ENCODE data around the gene P3H3. TPM values are rescaled to one million over a fixed set of nuclear protein-coding genes. Genes with fewer than 3 reads are reported as not detected.

The P3H3 gene
- total and polyA plus RNA-seq, 2 donors (not counting 3 experiments of a cell fraction or from before 2014, with no cell fraction given) = 75.9 to 76.5 TPM

GRCh38 chr12:6818222-6818621 is 10.0 kb upstream of the P3H3 start:
- H3K36me3 ChIP-seq (ENCODE audit: control insufficient read depth in 2 of 2, extremely low read depth in 1 of 2, insufficient read depth in 2 of 2, low read length in 2 of 2) = no peaks in the 10 kb centered on the region
- H3K9me1 ChIP-seq (replicated peaks; ENCODE audit: control insufficient read depth, extremely low read depth, insufficient read depth, low read length) = no peaks in the 10 kb centered on the region
- intact Hi-C loops (cut with micrococcal nuclease) = no loop called here
- H3K4me1 ChIP-seq (ENCODE audit: control insufficient read depth, extremely low read depth, insufficient read depth, low read length) = peaks cover 12% of the 10 kb centered on the region
- no peak overlapping the region for H3K9ac ChIP-seq (replicated peaks; ENCODE audit: extremely low read depth, insufficient read depth, low read length)
- no peak overlapping the region for H3K4me3 ChIP-seq (replicated peaks in 1 of 3; ENCODE audit: insufficient read depth in 1 of 3, low read depth in 1 of 3, low read length in 3 of 3)
- H3K27me3 ChIP-seq (ENCODE audit: control insufficient read depth in 2 of 2, insufficient read depth in 2 of 2, low read length in 2 of 2) = peaks cover 3 to 5% of the 10 kb centered on the region in 2 experiments
- no peak for TF ChIP-seq POLR2AphosphoS5 (IDR thresholded peaks at IDR 0.05; ENCODE audit: insufficient read depth, low read depth, low read length)
- H3K27ac ChIP-seq (ENCODE audit: insufficient read depth, low read depth, low read length) = no peak overlapping the region
- CTCF ChIA-PET = no interaction called here
- dilution Hi-C loops (cut with MboI; ENCODE audit: extremely low pct_ligation_motif_present, low sequenced_read_pairs) = no loop called here
- DNase-seq (ENCODE audit: low read depth, low spot score) (no peak), FAIRE-seq (no peak)
- no peaks in the 10 kb centered on the region for H4K20me1 ChIP-seq (replicated peaks; ENCODE audit: control insufficient read depth, extremely low read depth, insufficient read depth, low read length)
- H3K79me2 ChIP-seq (ENCODE audit: control insufficient read depth, insufficient read depth, low read length) = no peaks in the 10 kb centered on the region
- H3K4me2 ChIP-seq (ENCODE audit: insufficient read depth, low read length) = no peak overlapping the region
- POLR2A ChIA-PET = no interaction called here
- H2AFZ ChIP-seq (ENCODE audit: low read depth, low read length) = no peak overlapping the region
- BruUV-seq (replicated peaks) = no TSS peak
- H3K9me3 ChIP-seq (replicated peaks; ENCODE audit: control insufficient read depth, insufficient read depth, low read length) = no peaks in the 10 kb centered on the region

- H4K20me1 ChIP-seq (replicated peaks; ENCODE audit: control insufficient read depth, extremely low read depth, insufficient read depth, low read length) = no peaks in the 10 kb centered on the region
- no peak overlapping the region for H3K4me2 ChIP-seq (ENCODE audit: insufficient read depth, low read length)
- no peak overlapping the region for H3K4me3 ChIP-seq (replicated peaks in 1 of 3; ENCODE audit: insufficient read depth in 1 of 3, low read depth in 1 of 3, low read length in 3 of 3)
- DNase-seq (ENCODE audit: low read depth, low spot score) (no peak), FAIRE-seq (no peak)
- no peaks in the 10 kb centered on the region for H3K9me3 ChIP-seq (replicated peaks; ENCODE audit: control insufficient read depth, insufficient read depth, low read length)
- H3K27me3 ChIP-seq (ENCODE audit: control insufficient read depth in 2 of 2, insufficient read depth in 2 of 2, low read length in 2 of 2) = peaks cover 3 to 5% of the 10 kb centered on the region in 2 experiments
- dilution Hi-C loops (cut with MboI; ENCODE audit: extremely low pct_ligation_motif_present, low sequenced_read_pairs) = no loop called here
- no peak overlapping the region for H2AFZ ChIP-seq (ENCODE audit: low read depth, low read length)
- CTCF ChIA-PET = interaction anchor here (0.7 kb wide), 1 partner anchor 66 kb away, joined by 4 read pairs; the partner anchor contains the start of gene MLF2
- POLR2A ChIA-PET = no interaction called here
- no peaks in the 10 kb centered on the region for H3K9me1 ChIP-seq (replicated peaks; ENCODE audit: control insufficient read depth, extremely low read depth, insufficient read depth, low read length)
- no peak overlapping the region for H3K27ac ChIP-seq (ENCODE audit: insufficient read depth, low read depth, low read length)
- no peaks in the 10 kb centered on the region for H3K36me3 ChIP-seq (ENCODE audit: control insufficient read depth in 2 of 2, extremely low read depth in 1 of 2, insufficient read depth in 2 of 2, low read length in 2 of 2)
- no TSS peak for BruUV-seq (replicated peaks)
- TF ChIP-seq GATA2 (IDR thresholded peaks at IDR 0.05; ENCODE audit: insufficient read depth, insufficient read length, low read depth, low read length) = no peak
- no peak overlapping the region for H3K9ac ChIP-seq (replicated peaks; ENCODE audit: extremely low read depth, insufficient read depth, low read length)
- no peaks in the 10 kb centered on the region for H3K79me2 ChIP-seq (ENCODE audit: control insufficient read depth, insufficient read depth, low read length)
- H3K4me1 ChIP-seq (ENCODE audit: control insufficient read depth, extremely low read depth, insufficient read depth, low read length) = peaks cover 12% of the 10 kb centered on the region
- intact Hi-C loops (cut with micrococcal nuclease) = no loop called here
Measured at GRCh38 chr12:6818645-6819044, 9.6 kb upstream of the P3H3 start.

All from endothelial cell of umbilical vein (primary cell).